Esophagus squamous epithelium (tissue), 5 donors: ENCODE measurements around the gene ACTA1. TPM values are rescaled to one million over a fixed set of nuclear protein-coding genes. Genes with fewer than 3 reads are reported as not detected.
"Not testable (repeated sequence)": the region's sequence is repeated elsewhere in the genome, so short reads cannot be mapped to it uniquely, and the experiment has no call there.

Experiments
- DNase-seq: peaks from one replicate; lab custom pipeline; 2025; lab: John Stamatoyannopoulos, UW
- H3K27ac ChIP-seq, 4 donors: fragments of 200-600 bp; sonication (generic); one replicate each; pipeline ENCODE4 v1.5.1; 2016 to 2019; ENCODE audit warnings: mild to moderate bottlenecking in 1 of 4
- H3K27me3 ChIP-seq, 4 donors: fragments of 200-600 bp; sonication (generic); 1 replicate in 3 of 4; 2 replicates in 1 of 4; pipeline versions ENCODE4 v1.5.1 to v1.6.0; 2017 to 2021; ENCODE audit warnings: antibody characterized with exemption in 1 of 4
- H3K36me3 ChIP-seq, 3 donors: fragments of 200-600 bp; sonication (generic); one replicate each; pipeline ENCODE4 v1.5.1; 2016 to 2019
- H3K4me1 ChIP-seq, 3 donors: fragments of 200-600 bp; sonication (generic); one replicate each; pipeline ENCODE4 v1.5.1; 2017 to 2019
- H3K4me3 ChIP-seq, 4 donors: fragments of 200-600 bp; sonication (generic); 1 replicate in 3 of 4; 2 replicates in 1 of 4; pipeline ENCODE4 v1.5.1; 2016 to 2019; ENCODE audit warnings: mild to moderate bottlenecking in 2 of 4, moderate library complexity in 1 of 4
- H3K9me3 ChIP-seq, 3 donors: fragments of 200-600 bp; sonication (generic); one replicate each; pipeline ENCODE4 v1.5.1; 2016 to 2019
- POLR2A ChIP-seq, 4 donors: fragments of 450-650 bp; IDR thresholded peaks; one replicate each; pipeline ENCODE4 v1.6.1; 2017; ENCODE audit warnings: antibody characterized with exemption in 4 of 4, mild to moderate bottlenecking in 4 of 4, moderate library complexity in 3 of 4
- whole genome bisulfite sequencing, 2 donors: methylation state at CpG; one replicate each; pipeline ENCODE4 v1.1.5; 2018; 5-methylcytosine and 5-hydroxymethylcytosine counted together
- intact Hi-C: fragments of 100-400 bp; cut with DNase I; formaldehyde crosslinking; loops from one replicate; pipeline ENCODE4 v1.15.0; 2022
- total RNA-seq, 4 donors: library from RNA; depleted of rRNA; stranded (reverse); fragments of >200 nt; gene quantifications; one replicate each; pipeline ENCODE4 v1.1.0, GENCODE V29; 2016
- TF ChIP-seq, protein P1 (sequence below), 6 experiments: fragments of 450-650 bp in 4 of 6; fragments of 200-600 bp in 2 of 6; sonication (generic) in 2 of 6; IDR thresholded peaks; one replicate each; pipeline ENCODE4 v1.5.1; 2016 to 2019; ENCODE audit warnings: antibody characterized with exemption in 6 of 6, mild to moderate bottlenecking in 4 of 6, moderate library complexity in 4 of 6
- donor health status: DM: yes; HTN: yes; CAD: no.

ACTA1 gene
- total RNA-seq, 4 donors from 2014 or later: 0.19 to 0.75 (median 0.26) TPM; not detected in 1

GRCh38 chr1:229420224-229420623 is 13.7 kb downstream of the ACTA1 start:
- intact Hi-C loops: no loop called here
- WGBS, 2 donors: 82 to 87% methylated on average over 9 to 11 of the region's 11 CpGs
- DNase-seq: no peak
- no peak overlapping the region for H3K27ac ChIP-seq
- H3K4me1 ChIP-seq: no peaks in the 10 kb centered on the region
- H3K36me3 ChIP-seq: no peaks in the 10 kb centered on the region
- H3K9me3 ChIP-seq: peaks cover 0 to 5% (median 0%) of the 10 kb centered on the region in 3 donors
- H3K4me3 ChIP-seq: no peak overlapping the region
- H3K27me3 ChIP-seq: peaks cover 0 to 39% (median 0%) of the 10 kb centered on the region in 4 donors
- TF ChIP-seq, protein P1, sequence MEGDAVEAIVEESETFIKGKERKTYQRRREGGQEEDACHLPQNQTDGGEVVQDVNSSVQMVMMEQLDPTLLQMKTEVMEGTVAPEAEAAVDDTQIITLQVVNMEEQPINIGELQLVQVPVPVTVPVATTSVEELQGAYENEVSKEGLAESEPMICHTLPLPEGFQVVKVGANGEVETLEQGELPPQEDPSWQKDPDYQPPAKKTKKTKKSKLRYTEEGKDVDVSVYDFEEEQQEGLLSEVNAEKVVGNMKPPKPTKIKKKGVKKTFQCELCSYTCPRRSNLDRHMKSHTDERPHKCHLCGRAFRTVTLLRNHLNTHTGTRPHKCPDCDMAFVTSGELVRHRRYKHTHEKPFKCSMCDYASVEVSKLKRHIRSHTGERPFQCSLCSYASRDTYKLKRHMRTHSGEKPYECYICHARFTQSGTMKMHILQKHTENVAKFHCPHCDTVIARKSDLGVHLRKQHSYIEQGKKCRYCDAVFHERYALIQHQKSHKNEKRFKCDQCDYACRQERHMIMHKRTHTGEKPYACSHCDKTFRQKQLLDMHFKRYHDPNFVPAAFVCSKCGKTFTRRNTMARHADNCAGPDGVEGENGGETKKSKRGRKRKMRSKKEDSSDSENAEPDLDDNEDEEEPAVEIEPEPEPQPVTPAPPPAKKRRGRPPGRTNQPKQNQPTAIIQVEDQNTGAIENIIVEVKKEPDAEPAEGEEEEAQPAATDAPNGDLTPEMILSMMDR (IDR thresholded peaks at IDR 0.05): no peak
- no peak for TF ChIP-seq POLR2A (IDR thresholded peaks at IDR 0.05)

DNA sequence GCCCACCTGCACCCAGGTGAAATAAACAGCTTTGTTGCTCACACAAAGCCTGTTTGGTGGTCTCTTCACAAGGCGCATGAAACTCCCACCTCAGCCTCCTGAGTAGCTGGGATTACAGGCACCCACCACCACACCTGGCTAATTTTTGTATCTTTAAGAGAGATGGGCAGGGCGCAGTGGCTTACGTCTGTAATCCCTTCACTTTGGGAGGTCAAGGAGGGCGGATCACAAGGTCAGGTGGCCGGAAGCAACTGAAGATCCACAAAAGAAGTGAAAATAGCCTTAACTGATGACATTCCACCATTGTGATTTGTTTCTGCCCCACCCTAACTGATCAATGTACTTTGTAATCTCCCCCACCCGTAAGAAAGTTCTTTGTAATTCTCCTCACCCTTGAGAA is 15.3 kb downstream of the ACTA1 start:
- H3K36me3 ChIP-seq, H3K27ac ChIP-seq, H3K4me3 ChIP-seq, intact Hi-C loops, DNase-seq, H3K4me1 ChIP-seq, H3K9me3 ChIP-seq: not testable (repeated sequence)
- peaks cover 0 to 26% (median 0%) of the 10 kb centered on the region in 4 donors for H3K27me3 ChIP-seq
- WGBS, 2 donors: 75 to 80% methylated on average over 4 to 5 of the region's 6 CpGs

DNA sequence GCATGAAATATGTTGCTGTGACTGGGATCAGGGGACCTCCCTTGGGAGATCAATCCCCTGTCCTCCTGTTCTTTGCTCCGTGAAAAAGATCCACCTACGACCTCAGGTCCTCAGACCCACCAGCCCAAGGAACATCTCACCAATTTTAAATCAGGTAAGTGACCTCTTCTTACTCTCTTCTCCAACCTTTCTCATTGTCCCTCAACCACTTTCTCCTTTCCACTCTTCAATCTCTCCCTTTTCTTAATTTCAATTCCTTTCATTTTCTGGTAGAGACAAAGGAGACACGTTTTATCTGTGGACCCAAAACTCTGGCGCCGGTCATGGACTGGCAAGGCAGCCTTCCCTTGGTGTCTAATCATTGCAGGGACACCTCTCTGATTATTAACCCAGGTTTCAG is 21.1 kb downstream of the ACTA1 start:
- H3K9me3 ChIP-seq, H3K36me3 ChIP-seq, H3K27ac ChIP-seq, intact Hi-C loops, H3K4me3 ChIP-seq, DNase-seq: not testable (repeated sequence)
- 72 to 80% methylated on average over 5 of the region's 5 CpGs for WGBS, 2 donors
- Histone ChIP-seq H3K4me1 (peaks cover 12 to 37% (median 15%) of the 10 kb centered on the region in 3 donors), H3K27me3 (peaks cover 0 to 44% (median 4%) of the 10 kb centered on the region in 4 donors)

DNA sequence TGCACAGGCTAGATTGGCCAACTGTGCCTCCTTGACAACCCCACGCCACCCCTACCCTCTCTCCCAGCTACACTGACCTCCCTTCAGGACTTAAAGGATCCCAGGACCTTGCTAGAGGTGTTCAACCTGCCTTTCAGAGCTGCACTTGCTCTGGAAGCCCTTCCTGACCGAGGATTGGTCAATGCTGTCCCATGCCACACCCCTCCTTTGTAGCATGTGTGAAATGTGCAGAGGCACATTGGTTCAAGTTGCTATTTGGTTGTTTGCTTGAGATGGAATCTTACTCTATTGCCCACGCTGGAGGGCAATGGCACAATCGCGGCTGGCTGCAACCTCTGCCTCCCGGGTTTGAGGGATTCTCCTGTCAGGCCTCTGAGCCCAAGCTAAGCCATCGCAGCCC is 21.8 kb downstream of the ACTA1 start:
- H3K27me3 ChIP-seq: peaks cover 5 to 52% (median 11%) of the 10 kb centered on the region in 4 donors
- H3K4me3 ChIP-seq: no peak overlapping the region
- WGBS, 2 donors: 60 to 75% methylated on average over 7 of the region's 7 CpGs
- TF ChIP-seq, protein P1 (IDR thresholded peaks at IDR 0.05): no peak
- no peak for TF ChIP-seq POLR2A (IDR thresholded peaks at IDR 0.05)
- no peaks in the 10 kb centered on the region for H3K9me3 ChIP-seq
- no peak overlapping the region for H3K27ac ChIP-seq
- H3K36me3 ChIP-seq: no peaks in the 10 kb centered on the region
- DNase-seq: no peak
- intact Hi-C loops: no loop called here
- H3K4me1 ChIP-seq: peaks cover 19 to 44% (median 22%) of the 10 kb centered on the region in 3 donors

GRCh38 chr1:229411434-229412055 is 22.3 kb downstream of the ACTA1 start:
- Histone ChIP-seq H3K4me1 (peaks cover 19 to 48% (median 25%) of the 10 kb centered on the region in 3 donors), H3K36me3 (no peaks in the 10 kb centered on the region), H3K4me3 (no peak overlapping the region), H3K9me3 (no peaks in the 10 kb centered on the region), H3K27ac (no peak overlapping the region), H3K27me3 (peaks cover 6 to 57% (median 13%) of the 10 kb centered on the region in 4 donors)
- 53 to 66% methylated on average over 7 to 11 of the region's 11 CpGs for WGBS, 2 donors
- DNase-seq: no peak
- TF ChIP-seq, protein P1 (IDR thresholded peaks at IDR 0.05): no peak
- TF ChIP-seq POLR2A (IDR thresholded peaks at IDR 0.05): no peak
- intact Hi-C loops: no loop called here

- Histone ChIP-seq H3K27me3 (peaks cover 6 to 64% (median 13%) of the 10 kb centered on the region in 4 donors), H3K4me1 (peaks cover 19 to 48% (median 25%) of the 10 kb centered on the region in 3 donors), H3K9me3 (no peaks in the 10 kb centered on the region), H3K27ac (no peak overlapping the region), H3K36me3 (no peaks in the 10 kb centered on the region), H3K4me3 (no peak overlapping the region)
- TF ChIP-seq, protein P1 (IDR thresholded peaks at IDR 0.05): no peak
- TF ChIP-seq POLR2A (IDR thresholded peaks at IDR 0.05): no peak
- 15 to 20% methylated on average over 14 of the region's 14 CpGs for WGBS, 2 donors
- intact Hi-C loops: no loop called here
- DNase-seq: no peak
Measured at GRCh38 chr1:229410692-229411433, 23.0 kb downstream of the ACTA1 start.
